Raji (cell line): ENCODE measurements around the gene RAB40AL.
"Not testable (repeated sequence)": the region's sequence is repeated elsewhere in the genome, so short reads cannot be mapped to it uniquely, and the experiment has no call there.

Experiments
- POLR2A ChIP-seq: IDR thresholded peaks from 2 replicates; pipeline ENCODE4 v1.6.1; 2011; ENCODE audit warnings: low read depth, low read length, control low read depth; ENCODE audit not compliant: insufficient read depth

RAB40AL gene

GRCh38 chrX:102936972-102937371, at the start of gene RAB40AL:
RAB40AL (plus strand) TSS chrX:102937272; CDS start chrX:102937319, 47 bp downstream.
- not testable (repeated sequence) for TF ChIP-seq POLR2A

GRCh38 chrX:102887687-102888086, 49.4 kb upstream of the RAB40AL start:
- TF ChIP-seq POLR2A, result no peak

DNA sequence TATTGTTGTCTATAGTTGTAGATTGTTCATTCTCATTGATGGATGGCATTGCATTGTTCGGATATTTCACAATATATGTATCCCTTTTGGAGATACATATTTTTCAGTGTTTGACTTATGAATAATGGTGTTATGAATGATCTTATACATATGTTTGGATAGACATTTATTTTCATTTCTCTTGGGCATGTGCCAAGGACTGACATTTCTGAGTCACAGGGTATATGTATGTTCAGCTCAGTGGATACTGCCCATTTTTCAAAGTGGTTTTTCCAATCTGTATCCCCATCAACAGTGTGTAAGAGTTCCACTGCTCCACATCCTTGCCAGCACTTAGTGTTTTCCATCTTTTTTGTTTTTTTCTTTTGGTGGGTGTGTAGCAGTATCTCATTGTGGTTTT, 45.0 kb upstream of the RAB40AL start:
- TF ChIP-seq POLR2A, result no peak

DNA sequence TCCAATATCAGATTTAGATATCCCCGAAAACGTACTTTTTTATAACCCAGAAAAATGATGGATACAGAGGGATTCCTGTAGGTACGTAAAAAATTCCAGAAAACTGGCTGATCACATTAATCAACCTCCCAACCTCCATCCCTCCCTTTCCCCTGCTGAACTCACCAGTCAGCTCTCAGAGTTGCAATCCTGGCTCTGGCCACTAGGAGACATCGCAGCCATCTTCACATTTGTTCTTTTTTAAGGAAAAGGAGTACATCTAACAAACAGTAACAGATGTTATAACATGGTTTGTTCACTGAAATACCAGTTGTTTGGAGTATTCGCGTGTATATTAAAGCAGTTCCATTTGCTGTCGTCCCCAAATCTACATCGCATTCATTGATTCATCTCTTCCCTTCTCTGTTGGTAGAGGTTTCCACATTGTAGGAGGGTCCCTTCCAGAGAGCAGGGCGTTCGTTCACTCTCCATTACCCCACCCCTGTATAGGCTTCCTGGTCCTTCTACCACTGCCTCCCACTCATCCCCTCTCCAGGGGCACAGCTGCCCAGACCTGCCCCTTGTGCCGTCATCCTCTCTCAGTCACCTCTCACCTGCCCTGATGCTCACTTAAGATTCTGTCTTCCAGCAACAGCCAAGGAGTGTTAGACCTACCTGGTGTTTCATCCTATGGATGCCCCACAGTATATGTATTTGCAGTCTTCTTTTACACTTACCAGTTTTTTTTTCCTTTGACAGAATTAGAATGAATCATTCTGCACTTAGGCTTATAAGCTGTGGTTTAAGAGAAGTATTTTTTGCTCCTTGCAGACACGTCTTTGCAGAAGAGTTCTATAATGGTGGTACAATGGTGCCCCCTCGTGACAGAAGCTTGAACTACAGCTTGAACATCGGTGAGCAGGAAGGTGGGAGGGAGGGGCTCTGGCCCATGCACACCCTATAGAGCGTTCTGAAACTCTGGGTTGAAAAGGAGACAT, 36.8 kb upstream of the RAB40AL start:
- no peak for TF ChIP-seq POLR2A

DNA sequence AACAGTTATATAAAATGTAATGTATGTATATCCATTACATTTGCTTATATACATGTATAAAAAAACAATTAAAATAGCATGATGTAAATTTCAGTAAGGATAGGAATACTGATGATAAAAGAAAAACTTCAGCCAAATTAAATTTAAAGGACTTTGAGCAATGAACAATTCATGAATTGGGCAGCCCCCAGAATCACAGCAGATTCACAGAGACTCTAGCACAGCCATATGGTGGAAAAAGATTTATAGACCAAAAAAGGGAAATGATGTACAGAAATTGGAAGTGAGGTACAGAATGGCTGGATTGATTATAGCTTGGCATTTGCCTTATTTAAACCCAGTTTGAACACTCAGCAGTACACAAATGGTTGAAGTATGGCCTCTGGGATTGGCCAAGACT, 34.7 kb upstream of the RAB40AL start:
- no peak for TF ChIP-seq POLR2A

GRCh38 chrX:102930990-102931756, 5.9 kb upstream of the RAB40AL start:
- no peak for TF ChIP-seq POLR2A

GRCh38 chrX:102934624-102935023, 2.4 kb upstream of the RAB40AL start:
- TF ChIP-seq POLR2A, result no peak

DNA sequence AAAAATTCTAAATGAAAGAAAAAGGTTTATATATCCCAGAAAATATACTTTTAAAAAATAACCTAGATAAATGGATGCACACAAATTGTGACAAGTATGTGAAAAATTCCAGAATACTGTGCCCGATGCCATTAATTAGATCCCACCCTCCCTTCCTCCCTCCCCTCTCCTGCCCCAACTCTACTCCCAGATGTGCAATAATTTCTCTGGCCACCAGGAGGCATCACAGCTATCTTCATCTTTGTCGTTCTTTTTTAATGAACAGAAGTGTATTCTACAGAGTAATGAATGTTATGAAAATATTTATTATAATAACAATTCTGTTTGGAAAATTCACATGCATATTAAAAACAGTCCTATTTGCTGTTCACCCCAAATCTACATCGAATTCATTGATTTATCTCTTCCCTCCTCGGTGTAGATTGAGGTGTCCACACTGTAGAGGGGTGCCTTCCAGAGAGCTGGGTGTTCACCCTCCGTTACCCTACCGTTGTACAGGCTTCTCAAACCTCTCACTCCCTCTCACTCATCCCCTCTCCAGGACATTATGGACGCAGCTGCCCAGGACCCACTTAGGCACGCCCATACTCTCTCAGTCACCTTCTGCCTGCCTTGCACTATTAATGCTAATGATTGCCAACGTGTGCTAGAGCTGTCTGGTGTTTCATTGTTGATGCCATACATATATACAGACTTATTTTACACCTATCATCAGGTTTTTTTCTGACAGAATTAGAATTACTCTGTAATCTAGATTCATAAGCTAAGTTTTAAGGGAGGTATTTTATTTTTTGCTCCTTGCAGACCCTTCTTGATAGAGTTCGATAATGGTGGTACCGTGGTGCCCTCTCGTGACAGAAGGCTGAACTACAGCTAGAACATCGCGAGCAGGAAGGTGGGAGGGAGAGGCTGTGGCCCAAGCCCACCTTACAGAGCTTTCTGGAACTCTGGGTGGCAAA, 14.1 kb downstream of the RAB40AL start:
- no peak for TF ChIP-seq POLR2A

DNA sequence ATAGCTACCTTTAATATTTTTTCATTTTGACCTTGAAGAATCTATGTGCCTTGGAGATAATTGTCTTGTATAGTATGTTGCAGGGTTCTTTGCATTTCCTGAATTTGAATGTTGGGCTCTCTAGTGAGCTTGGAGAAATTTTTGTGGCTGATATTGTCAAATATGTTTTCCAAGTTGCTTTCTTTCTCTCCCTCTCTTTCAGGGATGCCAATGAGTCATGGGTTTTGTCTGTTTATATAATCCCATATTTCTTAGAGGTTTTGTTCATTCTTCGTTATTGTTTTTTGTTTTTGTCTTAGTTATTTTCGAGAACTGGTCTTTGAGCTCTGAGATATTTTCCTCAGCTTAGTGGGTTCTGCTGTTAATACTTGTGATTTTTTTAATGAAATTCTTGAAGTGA, 20.7 kb downstream of the RAB40AL start:
- no peak for TF ChIP-seq POLR2A

GRCh38 chrX:102958794-102959193, 21.7 kb downstream of the RAB40AL start:
- no peak for TF ChIP-seq POLR2A

- TF ChIP-seq POLR2A, result no peak
Observed at GRCh38 chrX:102959471-102959870, 22.4 kb downstream of the RAB40AL start.

DNA sequence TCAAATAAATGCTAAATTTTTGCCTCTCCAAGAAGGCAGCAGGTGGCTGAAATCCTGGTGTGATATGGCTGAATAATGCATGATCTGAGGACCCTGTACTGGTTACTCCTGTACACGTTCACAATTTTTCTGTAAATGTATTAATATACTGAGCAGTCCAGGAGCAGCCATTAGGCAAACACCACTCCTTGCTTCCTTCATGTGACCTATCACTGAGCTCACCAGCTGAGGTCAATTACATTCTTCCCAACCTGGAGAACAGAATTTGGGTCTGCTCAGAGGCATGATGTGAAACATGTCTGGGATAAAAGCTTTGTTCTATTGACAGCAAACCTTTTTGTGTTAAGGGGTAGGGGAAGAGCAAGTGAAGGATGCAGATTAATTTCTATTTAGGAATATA, 26.9 kb downstream of the RAB40AL start:
- no peak for TF ChIP-seq POLR2A

DNA sequence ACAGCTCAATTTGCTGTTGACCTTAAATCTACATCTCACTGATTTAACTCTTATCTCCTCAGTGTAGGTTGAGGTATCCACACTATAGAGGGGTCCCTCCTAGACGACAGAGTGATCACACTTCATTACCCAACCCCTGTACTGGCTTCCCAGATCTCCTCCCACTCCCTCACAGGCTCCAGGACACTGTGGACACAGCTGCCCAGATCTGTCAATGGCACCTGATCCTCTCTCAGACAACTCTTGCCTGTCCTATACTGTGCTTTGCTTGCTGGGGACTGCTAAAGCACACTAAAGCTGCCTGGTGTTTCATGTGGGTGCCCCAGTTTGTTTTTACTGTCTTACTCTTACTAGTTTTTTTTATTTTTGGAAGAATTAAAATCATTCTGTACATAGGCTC, 27.9 kb downstream of the RAB40AL start:
- TF ChIP-seq POLR2A, result no peak

DNA sequence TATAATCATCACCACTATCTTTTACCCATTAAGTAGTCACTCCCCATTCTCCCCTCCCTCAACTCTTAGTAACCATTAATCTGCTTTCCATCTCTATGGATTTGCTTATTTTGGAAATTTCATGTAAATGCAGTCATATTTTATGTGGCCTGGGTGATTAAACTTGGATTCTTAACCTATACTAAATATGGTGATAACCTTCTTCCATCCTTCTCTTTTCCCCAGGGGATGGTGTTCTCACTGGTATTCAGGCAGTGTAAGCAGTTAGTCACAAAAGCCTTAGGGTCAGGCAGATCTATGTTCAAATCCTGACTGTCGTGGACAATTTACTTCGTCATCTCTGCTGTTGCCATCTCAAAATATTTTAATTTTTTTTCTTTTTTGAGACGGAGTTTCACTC, 29.6 kb downstream of the RAB40AL start:
- TF ChIP-seq POLR2A, result no peak

DNA sequence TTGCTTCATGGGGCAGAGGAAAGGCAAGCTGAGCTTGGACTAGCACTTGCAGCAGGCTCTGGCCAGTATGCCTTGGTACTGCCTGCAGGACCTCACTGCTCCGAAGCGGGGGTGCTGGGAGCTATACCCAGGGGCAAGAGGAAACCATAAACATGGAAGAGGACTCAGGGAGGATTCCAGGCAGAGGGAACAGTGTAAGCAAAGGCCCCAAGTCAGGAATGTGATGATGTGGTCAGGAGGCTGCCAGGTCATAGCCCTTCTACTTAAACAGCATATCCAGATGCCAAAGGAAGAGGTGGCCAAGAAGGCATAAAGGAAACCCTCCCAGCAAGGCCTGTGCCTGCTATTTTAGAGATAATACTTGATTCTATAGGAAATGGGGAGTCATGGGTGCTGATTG, 31.1 kb downstream of the RAB40AL start:
- TF ChIP-seq POLR2A, result no peak
